ENCODE data around the gene TNFAIP8L2. TPM values are rescaled to one million over a fixed set of nuclear protein-coding genes. Genes with fewer than 3 reads are reported as not detected.
A peak's percentile ranks its signal among the peaks of the same experiment; 100 is the strongest.

TNFAIP8L2 gene
- total RNA-seq, 1 donor from 2014 or later: 7.6 TPM

- Histone ChIP-seq H3K36me3 (peaks cover 0 to 30% of the 10 kb centered on the region in 2 donors), H3K4me1 (peaks cover 30% of the 10 kb centered on the region), H3K9me3 (no peaks in the 10 kb centered on the region), H3K27me3 (no peaks in the 10 kb centered on the region), H3K4me3 (peak overlapping the region in 1 of 2 donors; percentile 72), H3K27ac (no peak overlapping the region)
- no peak for DNase-seq (ENCODE audit: extremely low spot score in 2 of 2)
- intact Hi-C loops (cut with DNase I): no loop called here
- TF ChIP-seq POLR2A (IDR thresholded peaks at IDR 0.05) (no peak), CTCF (IDR thresholded peaks at IDR 0.05) (no peak), POLR2AphosphoS5 (IDR thresholded peaks at IDR 0.05; ENCODE audit: insufficient read depth in 1 of 2, low read depth in 1 of 2) (no peak)
These were observed 10.7 kb downstream of the TNFAIP8L2 start for GRCh38 chr1:151167116-151167515.

GRCh38 chr1:151171190-151171589 lies 14.7 kb downstream of the TNFAIP8L2 start:
- intact Hi-C loops (cut with DNase I): no loop called here
- Histone ChIP-seq H3K36me3 (peaks cover 0 to 42% of the 10 kb centered on the region in 2 donors), H3K27ac (no peak overlapping the region), H3K27me3 (no peaks in the 10 kb centered on the region), H3K4me3 (no peak overlapping the region), H3K4me1 (peaks cover 12% of the 10 kb centered on the region), H3K9me3 (no peaks in the 10 kb centered on the region)
- no peak for DNase-seq (ENCODE audit: extremely low spot score in 2 of 2)
- TF ChIP-seq POLR2AphosphoS5 (IDR thresholded peaks at IDR 0.05; ENCODE audit: insufficient read depth in 1 of 2, low read depth in 1 of 2) (no peak), POLR2A (IDR thresholded peaks at IDR 0.05) (no peak), CTCF (IDR thresholded peaks at IDR 0.05) (no peak)

- peaks cover 0 to 61% of the 10 kb centered on the region in 2 donors for H3K36me3 ChIP-seq
- intact Hi-C loops (cut with DNase I): no loop called here
- H3K27ac ChIP-seq: no peak overlapping the region
- H3K4me1 ChIP-seq: no peaks in the 10 kb centered on the region
- DNase-seq (ENCODE audit: extremely low spot score in 2 of 2): no peak
- H3K9me3 ChIP-seq: no peaks in the 10 kb centered on the region
- H3K27me3 ChIP-seq: no peaks in the 10 kb centered on the region
- H3K4me3 ChIP-seq: no peak overlapping the region
- TF ChIP-seq POLR2AphosphoS5 (IDR thresholded peaks at IDR 0.05; ENCODE audit: insufficient read depth in 1 of 2, low read depth in 1 of 2) (no peak), POLR2A (IDR thresholded peaks at IDR 0.05) (no peak), CTCF (IDR thresholded peaks at IDR 0.05) (no peak)
These were observed 18.7 kb downstream of the TNFAIP8L2 start for GRCh38 chr1:151175041-151175741.

GRCh38 chr1:151175863-151176262 lies 19.4 kb downstream of the TNFAIP8L2 start, which contains the start of gene TMOD4:
TSS of gene TMOD4 (minus strand) at chr1:151175981. CDS start at chr1:151174875, 1,106 bp downstream.
- no peak for DNase-seq (ENCODE audit: extremely low spot score in 2 of 2)
- Histone ChIP-seq H3K4me3 (no peak within 1 kb of the TSS), H3K27ac (no peak within 1 kb of the TSS), H3K9me3 (no peaks in the 10 kb centered on the region), H3K36me3 (peaks cover 0 to 61% of the 10 kb centered on the region in 2 donors), H3K27me3 (no peaks in the 10 kb centered on the region), H3K4me1 (no peaks in the 10 kb centered on the region)
- TF ChIP-seq POLR2AphosphoS5 (IDR thresholded peaks at IDR 0.05; ENCODE audit: insufficient read depth in 1 of 2, low read depth in 1 of 2): no peak
- TF ChIP-seq POLR2A (IDR thresholded peaks at IDR 0.05): no peak
- no peak for TF ChIP-seq CTCF (IDR thresholded peaks at IDR 0.05)
- intact Hi-C loops (cut with DNase I): no loop called here

- Histone ChIP-seq H3K4me3 (no peak overlapping the region), H3K4me1 (no peaks in the 10 kb centered on the region), H3K27ac (no peak overlapping the region), H3K36me3 (peaks cover 0 to 65% of the 10 kb centered on the region in 2 donors), H3K27me3 (no peaks in the 10 kb centered on the region), H3K9me3 (no peaks in the 10 kb centered on the region)
- intact Hi-C loops (cut with DNase I): no loop called here
- TF ChIP-seq CTCF (IDR thresholded peaks at IDR 0.05) (no peak), POLR2A (IDR thresholded peaks at IDR 0.05) (no peak), POLR2AphosphoS5 (IDR thresholded peaks at IDR 0.05; ENCODE audit: insufficient read depth in 1 of 2, low read depth in 1 of 2) (no peak)
- DNase-seq (ENCODE audit: extremely low spot score in 2 of 2): no peak
These were observed 20.1 kb downstream of the TNFAIP8L2 start for GRCh38 chr1:151176514-151177045.
